Neural progenitor cell (in vitro differentiated cells): ENCODE results near the gene RFX5. TPM values are rescaled to one million over a fixed set of nuclear protein-coding genes. Genes with fewer than 3 reads are reported as not detected.

Experiments used
- DNase-seq: peaks from one replicate; pipeline ENCODE4 v3.0.0-alpha.2; 2016; ENCODE audit warnings: low spot score
- H2AFZ ChIP-seq: fragments of 200-600 bp; sonication (generic); replicated peaks from 2 replicates; pipeline ENCODE4 v1.6.1; 2016; ENCODE audit warnings: antibody characterized with exemption
- H3F3A ChIP-seq: fragments of 200-600 bp; sonication (generic); 2 replicates; pipeline ENCODE4 v1.6.1; 2016; ENCODE audit warnings: antibody characterized with exemption, low read depth
- H3K27ac ChIP-seq: fragments of 200-600 bp; sonication (generic); 2 replicates; pipeline ENCODE4 v1.5.1; 2016; ENCODE audit warnings: mild to moderate bottlenecking
- H3K27me3 ChIP-seq: fragments of 200-600 bp; sonication (generic); 2 replicates; pipeline ENCODE4 v1.6.1; 2016; ENCODE audit warnings: mild to moderate bottlenecking, moderate library complexity
- H3K36me3 ChIP-seq: fragments of 200-600 bp; sonication (generic); 2 replicates; pipeline ENCODE4 v1.5.1; 2016
- H3K4me1 ChIP-seq: fragments of 200-600 bp; sonication (generic); 2 replicates; pipeline ENCODE4 v1.6.1; 2016; ENCODE audit warnings: mixed run types
- H3K4me2 ChIP-seq: fragments of 200-600 bp; sonication (generic); 2 replicates; pipeline ENCODE4 v1.6.1; 2016
- H3K4me3 ChIP-seq: fragments of 200-600 bp; sonication (generic); 2 replicates; pipeline ENCODE4 v1.5.1; 2016
- H3K79me2 ChIP-seq: fragments of 200-600 bp; sonication (generic); 2 replicates; pipeline ENCODE4 v1.6.1; 2016; ENCODE audit warnings: low read depth
- H3K9ac ChIP-seq: fragments of 200-600 bp; sonication (generic); 2 replicates; pipeline ENCODE4 v1.6.1; 2016
- H3K9me3 ChIP-seq: fragments of 200-600 bp; sonication (generic); 2 replicates; pipeline ENCODE4 v1.5.1; 2016; ENCODE audit warnings: low read depth
- H4K20me1 ChIP-seq: fragments of 200-600 bp; sonication (generic); 2 replicates; pipeline ENCODE4 v1.6.1; 2016; ENCODE audit warnings: low read depth
- H3K27ac Mint-ChIP-seq: 3 replicates; pipeline ENCODE4 v1.8.0; 2021; ENCODE audit warnings: mixed read lengths
- H3K27me3 Mint-ChIP-seq: 2 replicates; pipeline ENCODE4 v1.8.0; 2022; ENCODE audit warnings: low read depth, mild to moderate bottlenecking, inconsistent platforms, moderate library complexity, mixed read lengths; ENCODE audit not compliant: insufficient read depth
- H3K36me3 Mint-ChIP-seq: 3 replicates; pipeline ENCODE4 v1.8.0; 2021; ENCODE audit warnings: mixed read lengths
- H3K4me1 Mint-ChIP-seq: 3 replicates; pipeline ENCODE4 v1.8.0; 2021; ENCODE audit warnings: mixed read lengths
- H3K4me3 Mint-ChIP-seq: 3 replicates; pipeline ENCODE4 v1.8.0; 2021; ENCODE audit warnings: mild to moderate bottlenecking, moderate library complexity, mixed read lengths
- H3K9me3 Mint-ChIP-seq: 3 replicates; pipeline ENCODE4 v1.8.0; 2020; ENCODE audit warnings: mixed read lengths
- CTCF ChIP-seq: fragments of 200-600 bp; sonication (generic); IDR thresholded peaks from 2 replicates; pipeline ENCODE4 v1.5.1; 2017; ENCODE audit warnings: antibody characterized with exemption, mild to moderate bottlenecking
- EZH2 ChIP-seq: fragments of 200-600 bp; sonication (generic); IDR thresholded peaks from 2 replicates; pipeline ENCODE4 v1.6.1; 2017; ENCODE audit warnings: antibody characterized with exemption, mild to moderate bottlenecking, moderate library complexity
- EZH2phosphoT487 ChIP-seq: fragments of 200-600 bp; sonication (generic); IDR thresholded peaks from 2 replicates; pipeline ENCODE4 v1.6.1; 2017; ENCODE audit warnings: antibody characterized with exemption
- total RNA-seq: library from RNA; depleted of rRNA; stranded (reverse); fragments of >200 nt; gene quantifications from 2 replicates; pipeline ENCODE4 v1.2.3, GENCODE V29; 2015; ENCODE audit warnings: low replicate concordance

The RFX5 gene
- total RNA-seq, 1 donor from 2014 or later: 87.5 TPM

DNA sequence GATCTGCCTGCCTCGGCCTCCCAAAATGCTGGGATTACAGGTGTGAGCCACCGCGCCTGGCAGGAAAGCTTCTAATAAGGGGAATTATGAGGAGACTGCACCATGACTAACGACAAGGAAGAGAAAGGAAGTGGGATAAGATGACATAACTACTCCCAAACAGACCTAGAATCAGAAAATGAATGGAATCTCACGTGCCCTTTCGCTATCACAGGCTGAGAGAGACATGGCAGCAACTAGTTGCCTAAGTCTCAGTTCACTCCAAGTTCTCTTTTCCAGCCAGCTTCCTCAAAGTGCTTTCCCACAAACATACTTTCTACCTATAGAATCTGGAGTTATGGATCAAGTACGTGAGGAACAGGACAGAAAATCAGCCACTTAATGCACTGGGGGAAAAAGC is 21.8 kb downstream of the RFX5 start:
- H3K4me3 Mint-ChIP-seq: peak overlapping the region; percentile 92
- H4K20me1 ChIP-seq: no peaks in the 10 kb centered on the region
- H3F3A ChIP-seq: peaks cover 11% of the 10 kb centered on the region
- H3K9me3 Mint-ChIP-seq: no peaks in the 10 kb centered on the region
- no peak overlapping the region for H3K9ac ChIP-seq
- no peaks in the 10 kb centered on the region for H3K9me3 ChIP-seq
- H3K27ac ChIP-seq: no peak overlapping the region
- no peak for DNase-seq
- peaks cover 10% of the 10 kb centered on the region for H3K4me1 ChIP-seq
- peaks cover 38% of the 10 kb centered on the region for H3K79me2 ChIP-seq
- TF ChIP-seq EZH2phosphoT487: no peak
- TF ChIP-seq EZH2: no peak
- TF ChIP-seq CTCF: no peak
- no peak overlapping the region for H3K4me2 ChIP-seq
- peaks cover 4% of the 10 kb centered on the region for H3K27me3 Mint-ChIP-seq
- no peak overlapping the region for H2AFZ ChIP-seq
- H3K4me1 Mint-ChIP-seq: peaks cover 26% of the 10 kb centered on the region
- H3K36me3 Mint-ChIP-seq: peaks cover 20% of the 10 kb centered on the region
- no peak overlapping the region for H3K4me3 ChIP-seq
- no peaks in the 10 kb centered on the region for H3K36me3 ChIP-seq
- no peaks in the 10 kb centered on the region for H3K27me3 ChIP-seq
- no peak overlapping the region for H3K27ac Mint-ChIP-seq

DNA sequence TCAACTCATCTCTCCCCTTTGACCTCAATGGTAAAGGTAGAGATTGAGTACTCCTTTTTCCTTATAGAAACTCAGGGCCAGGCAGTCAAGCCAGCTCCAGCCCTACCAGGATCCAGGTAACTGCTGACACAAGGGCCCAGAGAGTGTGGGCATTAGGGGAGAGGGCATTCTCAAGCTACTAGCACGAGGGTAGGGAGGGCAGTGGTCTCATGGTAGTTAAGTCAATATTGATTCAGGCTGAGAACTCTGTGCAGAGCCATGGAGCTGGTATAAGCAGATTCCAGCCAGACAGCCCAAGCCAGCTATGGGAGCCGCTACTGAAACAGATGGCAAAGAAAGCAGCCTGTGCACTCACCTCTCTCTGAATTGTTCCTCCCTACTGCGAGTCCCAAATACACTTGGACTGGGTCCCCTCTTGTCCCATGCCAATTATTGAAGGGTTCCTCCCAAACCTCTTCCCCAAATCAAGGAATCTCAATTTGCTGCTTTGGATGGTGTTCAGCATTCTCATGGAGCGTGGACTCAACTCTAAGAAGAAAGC is 22.6 kb downstream of the RFX5 start:
- H3K9me3 Mint-ChIP-seq: no peaks in the 10 kb centered on the region
- H3K79me2 ChIP-seq: peaks cover 38% of the 10 kb centered on the region
- no peak for DNase-seq
- H3K27me3 ChIP-seq: no peaks in the 10 kb centered on the region
- H3K4me1 ChIP-seq: peaks cover 10% of the 10 kb centered on the region
- peaks cover 11% of the 10 kb centered on the region for H3F3A ChIP-seq
- H3K9me3 ChIP-seq: no peaks in the 10 kb centered on the region
- peaks cover 20% of the 10 kb centered on the region for H3K36me3 Mint-ChIP-seq
- H3K27ac Mint-ChIP-seq: no peak overlapping the region
- no peak overlapping the region for H3K4me2 ChIP-seq
- no peak overlapping the region for H2AFZ ChIP-seq
- no peak overlapping the region for H3K27ac ChIP-seq
- peaks cover 4% of the 10 kb centered on the region for H3K27me3 Mint-ChIP-seq
- no peak overlapping the region for H3K9ac ChIP-seq
- H4K20me1 ChIP-seq: no peaks in the 10 kb centered on the region
- peaks cover 26% of the 10 kb centered on the region for H3K4me1 Mint-ChIP-seq
- H3K4me3 ChIP-seq: no peak overlapping the region
- no peak overlapping the region for H3K4me3 Mint-ChIP-seq
- TF ChIP-seq EZH2phosphoT487: no peak
- TF ChIP-seq EZH2: no peak
- no peak for TF ChIP-seq CTCF
- H3K36me3 ChIP-seq: no peaks in the 10 kb centered on the region

- no peaks in the 10 kb centered on the region for H3K4me1 ChIP-seq
- H3K9me3 Mint-ChIP-seq: no peaks in the 10 kb centered on the region
- H3K36me3 ChIP-seq: peaks cover 3% of the 10 kb centered on the region
- H4K20me1 ChIP-seq: no peaks in the 10 kb centered on the region
- no peak for TF ChIP-seq EZH2phosphoT487
- H3K27ac ChIP-seq: no peak overlapping the region
- H3K27ac Mint-ChIP-seq: no peak overlapping the region
- H3K4me2 ChIP-seq: no peak overlapping the region
- H3K9me3 ChIP-seq: no peaks in the 10 kb centered on the region
- H3K4me3 Mint-ChIP-seq: no peak overlapping the region
- no peak for DNase-seq
- no peak overlapping the region for H2AFZ ChIP-seq
- no peak overlapping the region for H3K4me3 ChIP-seq
- no peaks in the 10 kb centered on the region for H3F3A ChIP-seq
- H3K9ac ChIP-seq: no peak overlapping the region
- H3K79me2 ChIP-seq: peaks cover 15% of the 10 kb centered on the region
- H3K36me3 Mint-ChIP-seq: peaks cover 36% of the 10 kb centered on the region
- H3K27me3 Mint-ChIP-seq: no peaks in the 10 kb centered on the region
- H3K4me1 Mint-ChIP-seq: peaks cover 4% of the 10 kb centered on the region
- no peaks in the 10 kb centered on the region for H3K27me3 ChIP-seq
Observed at GRCh38 chr1:151318975-151319374, 28.1 kb downstream of the RFX5 start.

DNA sequence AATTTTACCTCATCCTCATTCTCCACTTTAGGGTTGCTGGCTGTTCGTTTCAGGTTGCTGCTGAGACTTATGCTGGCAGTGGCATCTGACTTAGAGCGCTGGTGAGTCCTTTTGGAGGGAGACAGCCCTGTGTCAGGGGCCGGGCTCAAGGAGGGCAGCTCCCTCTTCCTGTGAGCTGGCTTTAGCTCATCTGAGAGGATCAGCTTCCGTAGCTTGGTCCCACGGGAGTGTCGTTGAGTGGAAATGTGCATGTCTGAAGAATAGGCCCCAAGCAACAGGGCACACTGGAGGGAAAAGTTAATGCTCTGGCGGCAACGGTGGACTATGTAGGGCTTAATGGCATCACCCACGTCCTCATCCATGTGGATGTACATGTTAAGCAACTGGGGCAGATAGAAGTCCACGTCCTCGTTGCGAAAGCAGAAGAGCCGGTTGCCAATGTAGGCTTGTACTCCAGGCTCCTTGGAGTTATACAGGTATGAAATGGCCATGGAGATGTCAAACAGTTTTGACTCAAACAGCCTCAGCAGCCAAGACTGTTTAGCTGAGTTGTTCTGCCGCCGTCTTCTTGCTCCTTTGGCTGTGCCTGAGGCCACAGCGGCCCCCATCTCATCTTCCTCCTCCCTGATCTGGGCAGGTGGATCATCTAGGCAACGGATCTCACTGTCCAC is 31.4 kb downstream of the RFX5 start:
- no peak overlapping the region for H3K9ac ChIP-seq
- peaks cover 12% of the 10 kb centered on the region for H3K4me1 Mint-ChIP-seq

More for the DNA sequence above, 31.4 kb downstream of the RFX5 start:
- Mint-ChIP-seq H3K27ac (no peak overlapping the region), H3K36me3 (peaks cover 32% of the 10 kb centered on the region), H3K27me3 (no peaks in the 10 kb centered on the region), H3K4me3 (no peak overlapping the region), H3K9me3 (no peaks in the 10 kb centered on the region)
- H3K4me2 ChIP-seq: no peak overlapping the region
- peaks cover 3% of the 10 kb centered on the region for H3K4me1 ChIP-seq
- no peak overlapping the region for H2AFZ ChIP-seq
- peaks cover 7% of the 10 kb centered on the region for H3K79me2 ChIP-seq
- no peak for DNase-seq
- H4K20me1 ChIP-seq: peaks cover 4% of the 10 kb centered on the region
- H3K9me3 ChIP-seq: no peaks in the 10 kb centered on the region
- H3F3A ChIP-seq: peaks cover 1% of the 10 kb centered on the region
- peaks cover 3% of the 10 kb centered on the region for H3K36me3 ChIP-seq
- TF ChIP-seq CTCF (no peak), EZH2 (no peak), EZH2phosphoT487 (no peak)
- no peak overlapping the region for H3K27ac ChIP-seq
- no peak overlapping the region for H3K4me3 ChIP-seq
- no peaks in the 10 kb centered on the region for H3K27me3 ChIP-seq
